ENCODE measurements around the gene PLAU. TPM values are rescaled to one million over a fixed set of nuclear protein-coding genes. Genes with fewer than 3 reads are reported as not detected.
"Not testable (repeated sequence)": the region's sequence is repeated elsewhere in the genome, so short reads cannot be mapped to it uniquely, and the experiment has no call there.

Gene PLAU
- total RNA-seq, 2 experiments from 2014 or later: not detected

GRCh38 chr10:73964743-73965142 lies 53.8 kb downstream of the PLAU start:
- ChIA-PET POLR2A (no interaction called here), CTCF (interaction anchor here (1.5 kb wide), 1 partner anchor 10 kb away, joined by 3 read pairs; no protein-coding TSS in a partner anchor)
- Histone ChIP-seq H3K4me3 (ENCODE audit: low read length) (no peak overlapping the region), H3K27ac (ENCODE audit: low read depth in 1 of 2, low read length in 2 of 2) (no peak overlapping the region), H3K9me3 (ENCODE audit: control insufficient read depth in 1 of 2, insufficient read depth in 1 of 2, low read length in 2 of 2) (no peaks in the 10 kb centered on the region), H3K4me1 (ENCODE audit: insufficient read depth, low read length) (peaks cover 6% of the 10 kb centered on the region), H3K36me3 (ENCODE audit: insufficient read depth, low read length) (no peaks in the 10 kb centered on the region), H3K27me3 (ENCODE audit: control insufficient read depth in 1 of 2, insufficient read depth in 2 of 2, low read length in 2 of 2) (no peaks in the 10 kb centered on the region)
- H3K27me3 Mint-ChIP-seq: no peaks in the 10 kb centered on the region
- H3K9me3 Mint-ChIP-seq: no peaks in the 10 kb centered on the region
- H3K36me3 Mint-ChIP-seq (ENCODE audit: low read depth): no peaks in the 10 kb centered on the region
- DNase-seq (no peak), ATAC-seq (ENCODE audit: poor library complexity) (no peak)
- intact Hi-C loops (cut with DNase I, micrococcal nuclease): no loop called here
- no peak overlapping the region for H3K27ac Mint-ChIP-seq
- H3K4me3 Mint-ChIP-seq: no peak overlapping the region
- peaks cover 8% of the 10 kb centered on the region for H3K4me1 Mint-ChIP-seq (ENCODE audit: low read depth)
- no peak for TF ChIP-seq CTCF (IDR thresholded peaks at IDR 0.05)

DNA sequence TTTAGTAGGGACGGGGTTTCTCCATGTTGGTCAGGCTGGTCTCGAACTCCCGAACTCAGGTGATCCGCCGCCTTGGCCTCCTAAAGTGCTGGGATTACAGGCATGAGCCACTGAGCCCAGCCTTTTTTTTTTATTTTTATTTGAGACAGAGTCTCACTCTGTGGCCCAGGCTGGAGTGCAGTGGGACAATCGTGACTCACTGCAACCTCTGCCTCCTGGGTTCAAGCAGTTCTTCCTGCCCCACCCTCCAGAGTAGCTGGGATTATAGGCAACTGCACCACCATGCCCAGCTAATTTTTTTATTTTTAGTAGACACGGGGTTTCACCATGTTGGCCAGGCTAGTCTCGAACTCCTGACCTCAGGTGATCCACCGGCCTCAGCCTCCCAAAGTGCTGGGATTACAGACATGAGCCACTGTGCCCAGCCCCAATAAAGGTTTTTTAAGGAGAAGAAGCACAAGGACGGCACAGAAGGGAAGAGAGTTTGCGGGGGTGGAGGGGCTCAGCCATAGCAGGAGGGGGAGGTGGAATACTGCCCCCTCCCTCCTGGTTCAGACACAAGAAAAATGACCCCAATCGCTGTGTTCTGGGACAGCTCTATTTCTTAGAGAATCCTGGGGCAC lies 54.4 kb downstream of the PLAU start:
- H3K9me3 ChIP-seq (ENCODE audit: control insufficient read depth in 1 of 2, insufficient read depth in 1 of 2, low read length in 2 of 2); H3K9me3 Mint-ChIP-seq; H3K27me3 Mint-ChIP-seq; ATAC-seq (ENCODE audit: poor library complexity); H3K27ac ChIP-seq (ENCODE audit: low read depth in 1 of 2, low read length in 2 of 2); H3K4me3 Mint-ChIP-seq; POLR2A ChIA-PET; DNase-seq; intact Hi-C loops (cut with DNase I, micrococcal nuclease); H3K4me1 Mint-ChIP-seq (ENCODE audit: low read depth); H3K4me3 ChIP-seq (ENCODE audit: low read length); H3K27me3 ChIP-seq (ENCODE audit: control insufficient read depth in 1 of 2, insufficient read depth in 2 of 2, low read length in 2 of 2); H3K36me3 ChIP-seq (ENCODE audit: insufficient read depth, low read length); H3K27ac Mint-ChIP-seq; H3K36me3 Mint-ChIP-seq (ENCODE audit: low read depth); H3K4me1 ChIP-seq (ENCODE audit: insufficient read depth, low read length): not testable (repeated sequence)
- CTCF ChIA-PET: interaction anchor here (1.5 kb wide), 1 partner anchor 9 kb away, joined by 3 read pairs; no protein-coding TSS in a partner anchor

GRCh38 chr10:73965890-73966768 lies 55.2 kb downstream of the PLAU start:
- no peaks in the 10 kb centered on the region for H3K27me3 Mint-ChIP-seq
- H3K4me3 ChIP-seq (ENCODE audit: low read length): no peak overlapping the region
- H3K36me3 ChIP-seq (ENCODE audit: insufficient read depth, low read length): no peaks in the 10 kb centered on the region
- no peaks in the 10 kb centered on the region for H3K27me3 ChIP-seq (ENCODE audit: control insufficient read depth in 1 of 2, insufficient read depth in 2 of 2, low read length in 2 of 2)
- TF ChIP-seq CTCF (IDR thresholded peaks at IDR 0.05): no peak
- ATAC-seq (ENCODE audit: poor library complexity): no peak
- no peaks in the 10 kb centered on the region for H3K36me3 Mint-ChIP-seq (ENCODE audit: low read depth)
- H3K4me1 Mint-ChIP-seq (ENCODE audit: low read depth): no peaks in the 10 kb centered on the region
- H3K4me3 Mint-ChIP-seq: no peak overlapping the region
- CTCF ChIA-PET: interaction anchor here (0.8 to 1.3 kb wide), 2 partner anchors 9 to 25 kb away, joined by 3 to 4 read pairs; no protein-coding TSS in a partner anchor
- no peak overlapping the region for H3K27ac Mint-ChIP-seq
- POLR2A ChIA-PET: interaction anchor here (1.1 kb wide), 1 partner anchor 9 kb away, joined by 3 read pairs; no protein-coding TSS in a partner anchor
- no peak overlapping the region for H3K27ac ChIP-seq (ENCODE audit: low read depth in 1 of 2, low read length in 2 of 2)
- H3K9me3 ChIP-seq (ENCODE audit: control insufficient read depth in 1 of 2, insufficient read depth in 1 of 2, low read length in 2 of 2): no peaks in the 10 kb centered on the region
- H3K4me1 ChIP-seq (ENCODE audit: insufficient read depth, low read length): no peaks in the 10 kb centered on the region
- intact Hi-C loops (cut with DNase I, micrococcal nuclease): no loop called here
- H3K9me3 Mint-ChIP-seq: no peaks in the 10 kb centered on the region
- DNase-seq: no peak
